T-helper 2 cell (primary cell): ENCODE data around the gene NPAS3.

Experiments
- DNase-seq, 5 experiments: peaks; one replicate each; pipeline versions ENCODE4 v3.0.0 to v3.0.0-alpha.2; 2012 to 2022

Gene NPAS3

GRCh38 chr14:33486332-33486890, 547.7 kb downstream of the NPAS3 start:
- no peak for DNase-seq

GRCh38 chr14:33488582-33488981, 549.9 kb downstream of the NPAS3 start:
- DNase-seq = no peak

GRCh38 chr14:33490555-33490954, 551.9 kb downstream of the NPAS3 start:
- DNase-seq = peak in 1 of 5 experiments; percentile 10

- no peak for DNase-seq
Measured at GRCh38 chr14:33491112-33491511, 552.4 kb downstream of the NPAS3 start.

- no peak for DNase-seq
Measured at GRCh38 chr14:33492491-33492890, 553.8 kb downstream of the NPAS3 start.

- DNase-seq = no peak
Measured at GRCh38 chr14:33493266-33493665, 554.6 kb downstream of the NPAS3 start.

GRCh38 chr14:33493990-33494389, 555.3 kb downstream of the NPAS3 start:
- DNase-seq = no peak

GRCh38 chr14:33499687-33500086, 561.0 kb downstream of the NPAS3 start:
- no peak for DNase-seq

- DNase-seq = no peak
Measured at GRCh38 chr14:33504246-33505099, 565.8 kb downstream of the NPAS3 start.

- DNase-seq = no peak
Measured at GRCh38 chr14:33505266-33505962, 566.7 kb downstream of the NPAS3 start.

GRCh38 chr14:33505963-33506329, 567.3 kb downstream of the NPAS3 start:
- DNase-seq = no peak

GRCh38 chr14:33508126-33509062, 569.7 kb downstream of the NPAS3 start:
- DNase-seq = no peak

- DNase-seq = no peak
Measured at GRCh38 chr14:33509454-33509853, 570.8 kb downstream of the NPAS3 start.

- DNase-seq = no peak
Measured at GRCh38 chr14:33510063-33510481, 571.4 kb downstream of the NPAS3 start.

GRCh38 chr14:33510991-33511390, 572.3 kb downstream of the NPAS3 start:
- DNase-seq = no peak

- DNase-seq = no peak
Measured at GRCh38 chr14:33511851-33512640, 573.4 kb downstream of the NPAS3 start.

GRCh38 chr14:33515441-33515840, 576.8 kb downstream of the NPAS3 start:
- no peak for DNase-seq

- no peak for DNase-seq
Measured at GRCh38 chr14:33515899-33516298, 577.2 kb downstream of the NPAS3 start.

GRCh38 chr14:33516898-33517436, 578.3 kb downstream of the NPAS3 start:
- no peak for DNase-seq

- no peak for DNase-seq
Measured at GRCh38 chr14:33521192-33521591, 582.5 kb downstream of the NPAS3 start.

- DNase-seq = no peak
Measured at GRCh38 chr14:33524244-33524643, 585.6 kb downstream of the NPAS3 start.

GRCh38 chr14:33525626-33526025, 586.9 kb downstream of the NPAS3 start:
- no peak for DNase-seq
